Measurements from ENCODE around the gene IMMP2L.

DNA sequence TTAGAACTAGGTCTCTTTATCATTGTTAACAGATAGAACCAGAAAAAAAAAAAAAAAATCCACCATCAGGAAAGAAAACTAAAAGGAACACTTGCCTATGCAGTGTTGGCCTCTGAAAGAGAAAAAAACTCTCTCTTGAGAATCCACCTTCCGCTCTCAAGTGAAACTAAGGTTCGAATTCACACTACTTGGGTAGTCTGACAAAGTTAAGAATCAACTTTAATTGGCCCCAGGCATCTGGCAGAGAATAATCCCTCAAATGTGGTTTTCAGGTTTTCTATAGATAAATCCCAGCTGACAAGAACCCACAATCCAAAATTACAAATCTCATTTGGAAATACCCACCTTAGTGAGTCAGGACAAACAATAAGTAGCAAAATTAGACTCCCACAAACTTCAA lies 671.1 kb downstream of the IMMP2L start:
- TF ChIP-seq, protein P1, sequence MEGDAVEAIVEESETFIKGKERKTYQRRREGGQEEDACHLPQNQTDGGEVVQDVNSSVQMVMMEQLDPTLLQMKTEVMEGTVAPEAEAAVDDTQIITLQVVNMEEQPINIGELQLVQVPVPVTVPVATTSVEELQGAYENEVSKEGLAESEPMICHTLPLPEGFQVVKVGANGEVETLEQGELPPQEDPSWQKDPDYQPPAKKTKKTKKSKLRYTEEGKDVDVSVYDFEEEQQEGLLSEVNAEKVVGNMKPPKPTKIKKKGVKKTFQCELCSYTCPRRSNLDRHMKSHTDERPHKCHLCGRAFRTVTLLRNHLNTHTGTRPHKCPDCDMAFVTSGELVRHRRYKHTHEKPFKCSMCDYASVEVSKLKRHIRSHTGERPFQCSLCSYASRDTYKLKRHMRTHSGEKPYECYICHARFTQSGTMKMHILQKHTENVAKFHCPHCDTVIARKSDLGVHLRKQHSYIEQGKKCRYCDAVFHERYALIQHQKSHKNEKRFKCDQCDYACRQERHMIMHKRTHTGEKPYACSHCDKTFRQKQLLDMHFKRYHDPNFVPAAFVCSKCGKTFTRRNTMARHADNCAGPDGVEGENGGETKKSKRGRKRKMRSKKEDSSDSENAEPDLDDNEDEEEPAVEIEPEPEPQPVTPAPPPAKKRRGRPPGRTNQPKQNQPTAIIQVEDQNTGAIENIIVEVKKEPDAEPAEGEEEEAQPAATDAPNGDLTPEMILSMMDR (IDR thresholded peaks at IDR 0.05): no peak
- no peak for TF ChIP-seq POLR2A (IDR thresholded peaks at IDR 0.05)

Data from right lobe of liver (tissue), 4 donors.